Peyer's patch (tissue), 4 donors: ENCODE data around the gene TNRC6A.

Experiments used
- CTCF ChIP-seq, 6 experiments: fragments of 450-650 bp in 4 of 6; fragments of 200-600 bp in 2 of 6; sonication (generic) in 1 of 6; IDR thresholded peaks; one replicate each; pipeline ENCODE4 v1.5.1; 2017 to 2019; ENCODE audit warnings: antibody characterized with exemption in 6 of 6, mild to moderate bottlenecking in 3 of 6, moderate library complexity in 1 of 6
- POLR2A ChIP-seq, 2 donors: fragments of 450-650 bp; IDR thresholded peaks; one replicate each; pipeline ENCODE4 v1.5.1; 2017; ENCODE audit warnings: antibody characterized with exemption in 2 of 2, mild to moderate bottlenecking in 2 of 2, moderate library complexity in 2 of 2

- TF ChIP-seq POLR2A (IDR thresholded peaks at IDR 0.05) (no peak), CTCF (IDR thresholded peaks at IDR 0.05) (no peak)
Measured at GRCh38 chr16:24731722-24732419, 2.4 kb downstream of the TNRC6A start.
